BJ (cell line): ENCODE measurements around the gene STARD3. TPM values are rescaled to one million over a fixed set of nuclear protein-coding genes. Genes with fewer than 3 reads are reported as not detected.

ENCODE experiments used
- CTCF ChIA-PET: fragments of 350-600 bp; formaldehyde crosslinking; extraction: SDS; loops from one replicate; lab custom pipeline; 2021; ENCODE audit warnings: antibody characterized with exemption, inconsistent platforms; lab: Yijun Ruan, JAX
- POLR2A ChIA-PET: fragments of 300-600 bp; sonication (Branson Sonifier 250); formaldehyde crosslinking; extraction: SDS; loops from one replicate; lab custom pipeline; 2021; ENCODE audit warnings: antibody characterized with exemption; lab: Charles Lee
- DNase-seq: peaks from one replicate; pipeline ENCODE4 v3.0.0-alpha.2; 2011; ENCODE audit warnings: low read depth
- H3K27me3 ChIP-seq: 2 replicates; pipeline ENCODE4 v1.6.0; 2011; ENCODE audit warnings: low read length; ENCODE audit not compliant: control insufficient read depth, insufficient read depth
- H3K36me3 ChIP-seq: 2 replicates; pipeline ENCODE4 v1.5.1; 2011; ENCODE audit warnings: low read length; ENCODE audit not compliant: control insufficient read depth, insufficient read depth
- H3K4me3 ChIP-seq: 2 replicates; pipeline ENCODE4 v1.5.1; 2011; ENCODE audit warnings: low read depth, mild to moderate bottlenecking, control low read depth, low read length
- polyA plus RNA-seq: library from polyadenylated mRNA; depleted of rRNA; stranded (reverse); fragments of >200 nt; gene quantifications from 2 replicates; pipeline ENCODE4 v1.2.3, GENCODE V29; 2011
- TF ChIP-seq, protein P1 (sequence below): IDR thresholded peaks from 2 replicates; pipeline ENCODE4 v1.5.1; 2011; ENCODE audit warnings: low read depth, mild to moderate bottlenecking, control low read depth, inconsistent platforms, low read length, moderate library complexity; ENCODE audit not compliant: insufficient read depth

The STARD3 gene
- polyA plus RNA-seq, 1 experiment = 93.8 TPM

DNA sequence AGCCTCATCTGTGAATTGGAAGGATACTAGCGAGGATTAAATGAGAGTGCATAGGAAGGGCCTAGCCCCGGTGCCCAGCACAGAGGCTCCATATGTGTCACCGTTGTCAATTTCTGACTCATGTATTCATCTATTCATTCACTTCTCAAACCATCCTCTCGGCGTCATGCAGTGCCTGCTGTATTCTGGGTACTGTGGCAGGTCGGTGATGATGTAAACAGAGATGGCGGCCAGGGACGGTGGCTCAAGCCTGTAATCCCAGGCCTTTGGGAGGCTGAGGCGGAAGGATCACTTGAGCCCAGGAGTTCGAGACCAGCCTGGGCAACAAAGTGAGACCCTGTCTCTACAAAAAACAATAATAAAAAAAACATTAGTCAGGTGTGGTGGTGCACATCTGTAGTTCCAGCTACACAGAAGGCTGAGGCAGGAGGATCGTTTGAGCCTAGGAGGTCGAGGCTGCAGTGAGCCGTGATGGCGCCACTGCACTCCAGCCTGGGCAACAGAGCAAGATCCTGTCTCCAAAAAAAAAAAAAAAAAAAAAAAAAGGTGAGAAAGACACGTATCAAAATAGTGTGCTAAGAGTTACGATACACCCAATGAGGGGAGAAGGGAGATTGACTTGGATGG, 14.5 kb upstream of the STARD3 start:
- no peak overlapping the region for H3K4me3 ChIP-seq
- ChIA-PET CTCF (interaction anchor here (0.6 to 8.7 kb wide), 38 partner anchors 9 to 619 kb away, joined by 3 to 193 read pairs (median 8); partner anchors contain the start of genes ERBB2, MIEN1, PGAP3 and PNMT), POLR2A (no interaction called here)
- H3K27me3 ChIP-seq = peaks cover 21% of the 10 kb centered on the region
- no peak for DNase-seq
- TF ChIP-seq, protein P1, sequence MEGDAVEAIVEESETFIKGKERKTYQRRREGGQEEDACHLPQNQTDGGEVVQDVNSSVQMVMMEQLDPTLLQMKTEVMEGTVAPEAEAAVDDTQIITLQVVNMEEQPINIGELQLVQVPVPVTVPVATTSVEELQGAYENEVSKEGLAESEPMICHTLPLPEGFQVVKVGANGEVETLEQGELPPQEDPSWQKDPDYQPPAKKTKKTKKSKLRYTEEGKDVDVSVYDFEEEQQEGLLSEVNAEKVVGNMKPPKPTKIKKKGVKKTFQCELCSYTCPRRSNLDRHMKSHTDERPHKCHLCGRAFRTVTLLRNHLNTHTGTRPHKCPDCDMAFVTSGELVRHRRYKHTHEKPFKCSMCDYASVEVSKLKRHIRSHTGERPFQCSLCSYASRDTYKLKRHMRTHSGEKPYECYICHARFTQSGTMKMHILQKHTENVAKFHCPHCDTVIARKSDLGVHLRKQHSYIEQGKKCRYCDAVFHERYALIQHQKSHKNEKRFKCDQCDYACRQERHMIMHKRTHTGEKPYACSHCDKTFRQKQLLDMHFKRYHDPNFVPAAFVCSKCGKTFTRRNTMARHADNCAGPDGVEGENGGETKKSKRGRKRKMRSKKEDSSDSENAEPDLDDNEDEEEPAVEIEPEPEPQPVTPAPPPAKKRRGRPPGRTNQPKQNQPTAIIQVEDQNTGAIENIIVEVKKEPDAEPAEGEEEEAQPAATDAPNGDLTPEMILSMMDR = no peak
- no peaks in the 10 kb centered on the region; the same call in 1 of the 2 replicates for H3K36me3 ChIP-seq

DNA sequence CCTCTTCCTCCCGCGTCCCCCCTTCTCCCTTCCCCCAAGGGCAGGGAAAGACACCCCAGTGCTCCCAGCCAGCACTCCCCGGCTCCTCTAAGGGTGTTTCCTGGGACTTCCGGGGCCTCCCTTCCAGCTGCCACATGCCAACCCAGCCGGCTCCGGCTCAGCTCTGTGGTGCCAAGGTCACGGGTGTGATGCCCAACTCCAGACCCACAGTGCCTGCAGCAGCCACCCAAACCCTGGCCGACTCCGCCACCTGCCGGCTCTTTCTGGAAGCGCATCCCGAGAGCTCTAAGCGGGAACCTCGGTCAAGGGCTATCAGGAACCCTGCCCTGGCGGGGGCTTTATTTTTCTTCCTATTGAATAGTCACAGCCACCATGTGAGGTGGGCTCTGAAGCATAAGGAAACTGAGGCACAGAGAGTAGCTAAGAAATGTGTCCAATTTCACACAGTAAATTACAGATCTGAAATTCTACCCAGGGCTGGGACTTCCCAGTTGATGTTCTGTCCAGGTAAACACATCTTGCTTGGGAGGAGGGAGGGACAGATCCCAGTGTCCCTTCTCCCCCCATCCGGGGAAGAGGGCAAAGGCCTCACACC, 13.5 kb upstream of the STARD3 start:
- POLR2A ChIA-PET = no interaction called here
- DNase-seq = no peak
- Histone ChIP-seq H3K36me3 (no peaks in the 10 kb centered on the region; the same call in 1 of the 2 replicates), H3K27me3 (peaks cover 31% of the 10 kb centered on the region), H3K4me3 (no peak overlapping the region)
- TF ChIP-seq, protein P1 = peak; percentile 97
- CTCF ChIA-PET = interaction anchor here (0.6 to 8.7 kb wide), 30 partner anchors 8 to 399 kb away, joined by 3 to 193 read pairs (median 8); partner anchors contain the start of genes ERBB2, MIEN1, PGAP3 and PNMT

- Histone ChIP-seq H3K27me3 (peaks cover 38% of the 10 kb centered on the region), H3K36me3 (no peaks in the 10 kb centered on the region; the same call in 1 of the 2 replicates), H3K4me3 (no peak overlapping the region)
- no peak for DNase-seq
- TF ChIP-seq, protein P1 = no peak
- POLR2A ChIA-PET = no interaction called here
- CTCF ChIA-PET = interaction anchor here (0.9 to 8.7 kb wide), 9 partner anchors 8 to 105 kb away, joined by 3 to 193 read pairs (median 27); partner anchors contain the start of genes PNMT, STARD3 and TCAP
Observed at GRCh38 chr17:39624313-39624712, 12.6 kb upstream of the STARD3 start.

DNA sequence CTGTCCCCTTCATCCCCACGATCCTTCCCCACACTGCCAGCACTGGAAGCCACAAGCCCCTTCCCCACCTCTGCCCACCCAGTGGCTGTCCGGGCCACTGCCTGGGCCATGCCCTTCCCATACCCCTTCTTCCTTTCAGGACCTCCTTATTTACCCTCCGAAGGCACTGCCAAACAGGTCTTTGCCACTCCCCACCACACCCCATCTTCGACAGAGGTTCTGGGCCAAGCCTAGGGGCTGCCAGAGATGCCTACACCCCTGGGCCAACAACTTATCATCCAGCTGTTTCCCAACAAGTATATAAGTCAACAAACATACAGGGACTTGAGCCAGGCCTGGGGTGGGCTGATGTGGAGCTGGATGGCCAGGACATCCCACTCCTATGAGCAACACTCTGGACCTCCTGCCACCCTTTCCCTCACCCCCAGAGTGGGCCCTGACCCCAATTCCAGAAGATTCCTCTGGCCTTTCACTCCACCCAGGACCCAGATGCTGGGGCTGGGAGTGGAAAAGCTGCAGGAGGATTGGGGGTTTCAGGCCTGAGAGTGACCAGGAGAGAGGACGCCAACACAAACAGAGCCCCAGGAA, 11.7 kb upstream of the STARD3 start:
- POLR2A ChIA-PET = no interaction called here
- DNase-seq = no peak
- H3K4me3 ChIP-seq = no peak overlapping the region
- TF ChIP-seq, protein P1 = no peak
- H3K36me3 ChIP-seq = no peaks in the 10 kb centered on the region; the same call in 1 of the 2 replicates
- CTCF ChIA-PET = interaction anchor here (0.5 to 8.7 kb wide), 12 partner anchors 7 to 106 kb away, joined by 3 to 193 read pairs (median 4); partner anchors contain the start of genes MIEN1, PGAP3, PNMT and STARD3
- peaks cover 42% of the 10 kb centered on the region for H3K27me3 ChIP-seq
